ENCODE results near the gene SLC5A8.

GRCh38 chr12:101231636-101232035 lies 21.6 kb upstream of the SLC5A8 start:
- TF ChIP-seq POLR2A (IDR thresholded peaks at IDR 0.05; ENCODE audit: low read depth, low read length) (no peak), POLR2AphosphoS5 (IDR thresholded peaks at IDR 0.05; ENCODE audit: low read depth, low read length) (no peak), TAF1 (IDR thresholded peaks at IDR 0.05; ENCODE audit: low read depth, low read length) (no peak), PAX5 (IDR thresholded peaks at IDR 0.05; ENCODE audit: insufficient read depth, low read length, severe bottlenecking) (no peak), SPI1 (IDR thresholded peaks at IDR 0.05; ENCODE audit: low read depth, low read length) (no peak)

All from GM12891 (cell line).